ENCODE measurements around the gene FGFR2. TPM values are rescaled to one million over a fixed set of nuclear protein-coding genes. Genes with fewer than 3 reads are reported as not detected.

Gene FGFR2
- total RNA-seq, 1 experiment from 2014 or later: 19.7 TPM

- H3K4me1 ChIP-seq (ENCODE audit: control insufficient read depth in 1 of 2, insufficient read depth in 2 of 2, low read length in 2 of 2): no peaks in the 10 kb centered on the region
- H3K27ac ChIP-seq (ENCODE audit: low read depth, low read length): no peak overlapping the region
- no peaks in the 10 kb centered on the region for H3K9me2 ChIP-seq (ENCODE audit: insufficient read depth)
- H3K36me3 ChIP-seq (ENCODE audit: control insufficient read depth in 1 of 2, insufficient read depth in 2 of 2, low read length in 2 of 2): no peaks in the 10 kb centered on the region
- ATAC-seq (no peak), DNase-seq (ENCODE audit: low read depth, low spot score) (no peak)
- no peak overlapping the region for H3K4me3 ChIP-seq (replicated peaks in 1 of 2; ENCODE audit: low read depth in 1 of 2, low read length in 2 of 2)
- no TSS peak for BruUV-seq (replicated peaks)
- TF ChIP-seq POLR2A (IDR thresholded peaks at IDR 0.05; ENCODE audit: borderline replicate concordance, extremely low read depth, insufficient read depth, insufficient read length) (no peak), EGR1 (IDR thresholded peaks at IDR 0.05; ENCODE audit: low read depth) (no peak)
- POLR2A ChIA-PET: no interaction called here
- RAD21 ChIA-PET (ENCODE audit: low non-redundant PET in 1 of 2, low total read pairs in 2 of 2, uncharacterized antibody in 2 of 2, unreplicated experiment in 2 of 2): no interaction called here
- H4K20me1 ChIP-seq (ENCODE audit: insufficient read depth): no peaks in the 10 kb centered on the region
- H2AFZ ChIP-seq (ENCODE audit: low read depth, low read length, poor library complexity, severe bottlenecking): no peak overlapping the region
- intact Hi-C loops (cut with micrococcal nuclease): no loop called here
- H3K9ac ChIP-seq (ENCODE audit: low read length): no peak overlapping the region
- CTCF ChIA-PET: no interaction called here
- H3K4me2 ChIP-seq (ENCODE audit: low read length): no peak overlapping the region
- H3K27me3 ChIP-seq (ENCODE audit: insufficient read depth, low read length): no peaks in the 10 kb centered on the region
- H3K79me2 ChIP-seq (ENCODE audit: insufficient read depth, low read length): no peaks in the 10 kb centered on the region
- H3K9me3 ChIP-seq (ENCODE audit: control insufficient read depth in 1 of 2, insufficient read depth in 1 of 2, low read depth in 1 of 2, low read length in 2 of 2): no peaks in the 10 kb centered on the region
These were observed 62.9 kb downstream of the FGFR2 start for GRCh38 chr10:121535381-121535780.

GRCh38 chr10:121532292-121532864 lies 65.9 kb downstream of the FGFR2 start:
- H3K4me2 ChIP-seq (ENCODE audit: low read length): no peak overlapping the region
- no peak for DNase-seq (ENCODE audit: low read depth, low spot score)

GRCh38 chr10:121531830-121532178 lies 66.4 kb downstream of the FGFR2 start:
- Histone ChIP-seq H3K4me1 (ENCODE audit: control insufficient read depth in 1 of 2, insufficient read depth in 2 of 2, low read length in 2 of 2) (no peaks in the 10 kb centered on the region), H4K20me1 (ENCODE audit: insufficient read depth) (no peaks in the 10 kb centered on the region), H3K4me3 (replicated peaks in 1 of 2; ENCODE audit: low read depth in 1 of 2, low read length in 2 of 2) (no peak overlapping the region), H3K27me3 (ENCODE audit: insufficient read depth, low read length) (no peaks in the 10 kb centered on the region), H3K27ac (ENCODE audit: low read depth, low read length) (no peak overlapping the region), H3K9me2 (ENCODE audit: insufficient read depth) (no peaks in the 10 kb centered on the region), H3K4me2 (ENCODE audit: low read length) (no peak overlapping the region), H3K9me3 (ENCODE audit: control insufficient read depth in 1 of 2, insufficient read depth in 1 of 2, low read depth in 1 of 2, low read length in 2 of 2) (no peaks in the 10 kb centered on the region), H3K79me2 (ENCODE audit: insufficient read depth, low read length) (no peaks in the 10 kb centered on the region), H3K9ac (ENCODE audit: low read length) (no peak overlapping the region), H2AFZ (ENCODE audit: low read depth, low read length, poor library complexity, severe bottlenecking) (no peak overlapping the region), H3K36me3 (ENCODE audit: control insufficient read depth in 1 of 2, insufficient read depth in 2 of 2, low read length in 2 of 2) (no peaks in the 10 kb centered on the region)
- no peak for TF ChIP-seq FOSL1 (IDR thresholded peaks at IDR 0.05; ENCODE audit: low read depth)
- no peak for TF ChIP-seq EZH2 (IDR thresholded peaks at IDR 0.05)
- intact Hi-C loops (cut with micrococcal nuclease): no loop called here
- ChIA-PET RAD21 (ENCODE audit: low non-redundant PET in 1 of 2, low total read pairs in 2 of 2, uncharacterized antibody in 2 of 2, unreplicated experiment in 2 of 2) (no interaction called here), CTCF (no interaction called here), POLR2A (no interaction called here)
- ATAC-seq (no peak), DNase-seq (ENCODE audit: low read depth, low spot score) (no peak)
- BruUV-seq (replicated peaks): no TSS peak

More at GRCh38 chr10:121532292-121532864, 65.9 kb downstream of the FGFR2 start:
- Histone ChIP-seq H3K27ac (ENCODE audit: low read depth, low read length) (no peak overlapping the region), H3K79me2 (ENCODE audit: insufficient read depth, low read length) (no peaks in the 10 kb centered on the region), H3K9me3 (ENCODE audit: control insufficient read depth in 1 of 2, insufficient read depth in 1 of 2, low read depth in 1 of 2, low read length in 2 of 2) (no peaks in the 10 kb centered on the region), H4K20me1 (ENCODE audit: insufficient read depth) (no peaks in the 10 kb centered on the region), H3K9ac (ENCODE audit: low read length) (no peak overlapping the region), H3K36me3 (ENCODE audit: control insufficient read depth in 1 of 2, insufficient read depth in 2 of 2, low read length in 2 of 2) (no peaks in the 10 kb centered on the region), H2AFZ (ENCODE audit: low read depth, low read length, poor library complexity, severe bottlenecking) (no peak overlapping the region), H3K4me3 (replicated peaks in 1 of 2; ENCODE audit: low read depth in 1 of 2, low read length in 2 of 2) (no peak overlapping the region), H3K4me1 (ENCODE audit: control insufficient read depth in 1 of 2, insufficient read depth in 2 of 2, low read length in 2 of 2) (no peaks in the 10 kb centered on the region), H3K9me2 (ENCODE audit: insufficient read depth) (no peaks in the 10 kb centered on the region), H3K27me3 (ENCODE audit: insufficient read depth, low read length) (no peaks in the 10 kb centered on the region)
- ATAC-seq: no peak
- TF ChIP-seq JUND (IDR thresholded peaks at IDR 0.05) (no peak), SRF (IDR thresholded peaks at IDR 0.05; ENCODE audit: low read depth) (no peak)
- ChIA-PET RAD21 (ENCODE audit: low non-redundant PET in 1 of 2, low total read pairs in 2 of 2, uncharacterized antibody in 2 of 2, unreplicated experiment in 2 of 2) (no interaction called here), CTCF (no interaction called here), POLR2A (no interaction called here)
- intact Hi-C loops (cut with micrococcal nuclease): no loop called here
- BruUV-seq (replicated peaks): no TSS peak
